ENCODE measurements around the gene ATOH8.

The ATOH8 gene

DNA sequence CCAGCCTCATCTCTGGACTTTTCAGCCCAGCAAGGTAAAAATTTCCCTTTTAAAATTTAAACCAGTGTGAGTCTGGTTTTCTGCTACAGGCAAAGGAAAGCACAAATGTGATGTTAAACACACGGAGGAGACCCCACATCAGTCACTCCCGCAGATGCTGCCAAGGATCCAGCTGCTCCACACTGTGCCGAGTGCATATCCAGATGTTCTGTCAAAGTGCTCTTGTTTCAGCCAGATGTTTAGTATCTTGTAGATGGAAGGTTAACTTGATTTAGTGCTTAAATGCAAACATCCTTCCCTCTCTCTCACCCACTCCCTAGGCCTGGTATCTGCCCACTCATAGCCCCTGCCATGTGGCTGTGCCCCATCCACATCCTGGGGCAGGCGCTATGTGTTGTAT lies 15.8 kb upstream of the ATOH8 start:
- DNase-seq: no peak

DNA sequence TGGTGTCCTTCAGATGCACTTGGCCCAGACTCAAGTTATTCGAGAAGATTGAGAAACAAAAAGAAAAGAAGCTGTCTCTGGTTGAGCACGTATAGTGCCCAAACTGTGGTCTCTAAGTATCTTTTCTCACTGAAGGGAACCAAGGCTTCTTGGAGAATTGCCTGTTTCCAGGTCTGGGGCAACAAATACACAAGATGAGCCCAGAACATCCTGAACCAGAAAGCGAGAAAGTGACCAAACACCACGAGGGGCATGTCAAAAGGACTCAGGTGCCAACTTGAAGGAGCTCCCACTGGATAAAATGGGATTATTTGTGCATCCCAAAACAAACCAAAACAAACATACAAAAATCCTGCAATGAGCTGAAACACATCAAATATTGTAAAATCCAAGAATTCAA lies 13.6 kb upstream of the ATOH8 start:
- no peak for DNase-seq

DNA sequence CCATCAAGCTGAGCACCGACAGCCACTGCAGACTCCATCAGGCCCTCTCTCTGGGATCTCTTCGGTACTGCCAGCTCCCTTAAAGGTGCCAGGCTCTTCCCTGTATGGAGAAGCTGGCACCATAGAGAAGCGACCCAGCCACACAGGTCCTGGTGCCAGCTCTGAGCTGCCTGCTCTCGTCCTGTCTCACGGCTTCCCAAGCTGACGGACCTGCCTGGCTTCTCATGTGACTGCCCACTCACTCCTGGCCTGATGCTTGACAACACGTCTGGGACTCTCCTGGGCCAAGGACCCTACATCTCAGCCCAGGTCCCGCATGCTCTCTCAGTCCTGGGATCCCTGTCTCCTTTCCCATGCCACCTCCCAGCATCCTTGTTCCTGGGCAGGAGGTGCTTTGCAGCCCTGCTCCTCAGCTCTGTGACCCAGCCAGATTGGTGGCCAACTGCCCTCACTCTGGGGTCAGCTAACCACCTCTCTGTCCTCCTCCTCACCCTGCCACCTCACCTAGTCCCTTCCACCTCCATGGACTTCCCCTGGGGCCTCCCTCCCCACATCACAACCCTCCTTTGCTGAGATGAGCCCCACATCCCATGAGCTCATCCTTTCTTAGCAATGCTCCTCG lies 12.5 kb upstream of the ATOH8 start:
- no peak for DNase-seq

DNA sequence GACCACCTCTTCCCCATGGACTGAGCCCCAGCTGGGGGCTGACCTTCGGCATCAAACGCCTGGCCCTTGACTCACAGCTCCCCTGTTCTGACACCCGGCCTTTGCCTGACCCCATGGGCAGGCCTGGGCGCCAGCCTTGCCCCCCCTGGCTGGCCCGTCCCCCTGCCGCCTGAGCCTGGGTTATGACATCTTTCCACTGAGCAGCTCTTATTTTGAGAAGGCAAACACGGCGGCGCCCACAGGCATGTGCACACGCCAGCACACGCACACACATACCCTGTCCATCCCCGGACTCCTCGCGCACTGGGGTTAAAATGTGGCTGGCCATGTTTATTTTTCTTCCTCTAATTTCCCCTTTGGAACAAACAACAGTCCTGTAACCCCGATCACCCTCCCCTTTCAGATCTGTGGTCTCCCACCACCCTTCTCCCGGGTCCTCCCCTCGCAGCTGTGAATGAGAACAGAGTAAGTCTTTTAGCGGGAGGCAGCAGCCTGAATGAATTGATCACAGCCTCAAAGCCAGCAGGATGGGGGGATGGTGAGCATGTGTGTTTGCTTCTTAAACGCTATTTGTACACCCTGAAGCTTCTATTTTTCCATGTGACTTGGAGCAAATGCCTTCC lies 11.8 kb upstream of the ATOH8 start:
- DNase-seq: no peak

DNA sequence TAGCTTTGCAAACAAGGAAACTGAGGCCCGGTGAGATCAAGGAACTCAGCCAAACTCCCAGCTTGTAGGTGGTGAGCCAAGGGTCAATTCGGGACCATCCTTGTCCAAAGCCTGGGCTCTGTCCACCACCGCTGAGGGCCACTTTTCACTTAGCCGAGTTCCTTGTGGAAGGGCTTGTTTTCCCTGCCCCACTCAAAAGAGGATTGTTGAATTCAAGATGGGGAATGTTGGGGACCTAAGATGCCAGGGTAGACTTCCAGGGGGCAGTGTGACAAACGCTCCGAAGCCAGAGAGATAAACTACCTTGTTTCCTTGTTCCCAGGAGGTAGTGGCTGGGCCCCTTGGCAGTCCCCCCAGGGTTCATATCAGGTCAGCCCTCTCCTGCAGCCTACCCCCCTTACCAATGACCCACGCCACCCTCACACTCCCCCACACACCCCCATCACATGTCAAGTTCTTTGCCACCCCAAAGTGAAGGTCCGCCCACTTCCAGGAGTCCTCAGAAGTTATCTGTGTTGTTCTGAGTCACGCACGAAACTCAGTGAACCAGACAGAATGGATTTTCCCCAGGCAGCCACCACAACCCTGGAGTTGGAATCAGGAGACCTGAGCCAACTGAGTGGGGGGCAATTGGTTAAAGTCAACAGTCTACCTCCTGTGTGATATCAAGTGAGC lies 10.3 kb upstream of the ATOH8 start:
- DNase-seq: no peak

DNA sequence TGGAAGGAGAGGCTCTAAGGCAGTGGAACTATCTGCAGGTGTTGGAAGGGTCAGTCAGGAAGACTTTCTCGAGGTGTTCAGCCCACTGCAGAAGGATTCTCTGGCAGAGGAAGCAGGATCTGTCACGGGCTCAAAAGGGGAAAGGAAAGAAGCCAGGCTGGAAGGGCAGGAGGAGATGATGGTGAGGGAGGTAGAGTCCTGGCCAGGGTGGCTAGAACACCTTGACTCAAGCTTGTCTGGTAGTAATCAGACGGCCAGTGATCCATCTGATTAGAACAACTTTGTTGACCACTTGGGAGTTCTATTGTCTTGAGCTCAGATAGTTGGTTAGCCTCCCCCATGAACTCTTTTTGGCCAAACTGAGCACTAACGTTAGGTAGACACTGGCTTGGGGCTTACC lies 9.7 kb upstream of the ATOH8 start:
- DNase-seq: no peak

DNA sequence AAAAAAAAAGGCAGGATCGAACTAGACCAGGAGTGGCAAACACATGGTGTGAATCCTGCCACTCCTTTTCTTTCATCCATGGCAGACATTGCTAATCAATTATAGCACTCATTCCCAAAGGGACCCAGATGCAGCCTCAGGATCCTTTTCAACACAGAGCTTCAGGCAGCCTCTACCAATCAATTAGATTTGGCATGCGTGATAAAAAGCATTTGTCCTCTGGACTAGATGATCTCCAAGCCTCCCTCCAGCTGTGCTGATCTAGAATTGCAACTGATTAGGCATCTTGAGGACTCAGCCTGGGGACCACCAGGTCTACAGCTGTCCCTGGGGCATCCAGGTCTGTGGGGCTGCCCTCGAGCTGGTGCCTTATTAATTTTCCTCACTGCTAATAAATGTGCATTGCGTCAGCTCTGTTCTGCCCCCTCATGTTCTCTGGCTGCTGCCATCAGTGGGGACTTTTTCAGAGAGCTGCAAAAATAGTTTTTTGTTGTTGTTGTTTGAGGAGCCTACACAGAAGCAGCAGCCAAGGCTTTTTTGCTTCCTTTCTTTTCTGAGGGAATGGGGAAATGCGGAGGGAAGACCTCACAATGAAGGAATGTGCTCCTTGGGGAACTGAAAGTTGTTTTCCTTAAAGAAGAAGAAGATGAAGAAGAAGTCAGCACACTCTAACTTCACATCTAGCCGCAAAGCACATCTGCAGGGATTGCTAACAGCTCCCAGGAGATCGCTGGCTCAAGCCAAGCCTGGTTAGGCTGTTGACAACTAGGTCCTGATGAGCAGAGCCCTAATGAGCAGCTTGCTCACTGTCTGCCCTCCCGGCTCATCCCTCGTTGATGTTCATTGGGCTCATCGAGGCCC lies 8.8 kb upstream of the ATOH8 start:
- no peak for DNase-seq

DNA sequence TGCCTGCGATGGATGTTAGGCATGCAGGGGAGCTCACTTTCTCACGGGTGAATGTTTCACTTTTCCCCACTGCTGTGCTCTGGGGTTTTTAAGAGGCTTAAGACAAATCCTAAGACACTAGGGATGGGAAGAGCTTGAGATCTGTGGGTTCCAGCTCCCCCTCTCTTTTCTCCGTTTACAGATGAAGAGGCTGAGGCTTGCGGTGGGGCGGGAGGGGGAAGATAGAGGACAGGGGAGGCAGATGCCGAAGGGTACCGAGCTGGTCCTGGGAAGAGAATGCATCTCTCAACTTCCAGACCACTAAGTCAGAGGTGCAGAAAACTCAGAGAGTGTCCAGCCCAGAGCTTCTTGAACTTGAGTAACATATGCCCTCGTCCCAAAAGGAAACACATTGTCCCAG lies 8.2 kb upstream of the ATOH8 start:
- no peak for DNase-seq

DNA sequence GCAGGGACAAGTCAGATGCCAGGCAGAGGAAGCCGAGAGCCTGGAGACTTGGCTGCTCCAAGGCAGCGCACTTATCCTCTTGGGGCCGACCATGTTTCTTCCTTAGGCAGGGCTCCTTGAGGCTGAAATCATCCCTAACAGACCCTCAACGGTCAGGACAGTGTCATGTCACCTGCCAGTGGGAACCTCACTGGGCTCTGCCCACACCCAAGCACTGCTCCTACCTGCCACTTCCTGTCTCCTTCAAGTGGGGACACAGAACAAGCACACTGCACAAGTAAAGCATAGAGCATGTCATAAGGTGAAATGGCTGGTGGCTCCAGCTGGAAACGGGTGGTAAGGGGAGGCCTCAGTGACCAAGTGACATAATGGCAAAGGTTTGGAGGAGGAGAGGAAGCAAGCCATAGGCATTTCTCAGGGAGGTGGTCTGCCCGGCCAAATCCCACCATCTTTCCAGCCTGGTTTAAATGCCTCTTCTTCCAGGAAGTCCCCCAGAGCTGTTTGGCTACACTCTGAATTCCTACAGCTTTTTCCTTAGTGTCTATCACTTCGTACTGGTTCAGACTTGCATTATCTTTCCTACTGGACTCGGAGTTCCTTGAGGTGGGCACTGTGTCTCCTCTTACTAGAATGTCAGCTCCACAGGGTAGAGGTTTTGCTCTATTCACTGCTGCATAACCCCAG lies 7.3 kb upstream of the ATOH8 start:
- DNase-seq: no peak

DNA sequence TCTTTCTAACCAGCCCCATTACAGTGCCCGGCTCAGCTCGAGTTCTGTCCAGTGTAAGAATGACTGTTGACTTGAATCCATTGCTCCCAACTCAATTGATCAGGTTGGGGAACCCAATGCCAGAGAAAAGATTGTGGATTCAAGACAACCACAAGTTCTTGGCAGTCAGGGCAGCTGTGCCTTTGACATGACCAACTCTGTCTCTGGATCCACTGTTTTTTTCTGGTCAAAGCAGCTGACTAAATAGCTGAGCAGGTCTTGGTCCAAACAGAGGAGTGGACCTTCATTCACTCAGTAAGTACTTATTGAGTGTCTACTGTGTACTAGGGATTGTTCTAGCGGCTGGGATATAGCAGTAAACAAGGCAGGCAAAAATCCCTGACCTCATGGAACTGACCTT lies 6.3 kb upstream of the ATOH8 start:
- no peak for DNase-seq

DNA sequence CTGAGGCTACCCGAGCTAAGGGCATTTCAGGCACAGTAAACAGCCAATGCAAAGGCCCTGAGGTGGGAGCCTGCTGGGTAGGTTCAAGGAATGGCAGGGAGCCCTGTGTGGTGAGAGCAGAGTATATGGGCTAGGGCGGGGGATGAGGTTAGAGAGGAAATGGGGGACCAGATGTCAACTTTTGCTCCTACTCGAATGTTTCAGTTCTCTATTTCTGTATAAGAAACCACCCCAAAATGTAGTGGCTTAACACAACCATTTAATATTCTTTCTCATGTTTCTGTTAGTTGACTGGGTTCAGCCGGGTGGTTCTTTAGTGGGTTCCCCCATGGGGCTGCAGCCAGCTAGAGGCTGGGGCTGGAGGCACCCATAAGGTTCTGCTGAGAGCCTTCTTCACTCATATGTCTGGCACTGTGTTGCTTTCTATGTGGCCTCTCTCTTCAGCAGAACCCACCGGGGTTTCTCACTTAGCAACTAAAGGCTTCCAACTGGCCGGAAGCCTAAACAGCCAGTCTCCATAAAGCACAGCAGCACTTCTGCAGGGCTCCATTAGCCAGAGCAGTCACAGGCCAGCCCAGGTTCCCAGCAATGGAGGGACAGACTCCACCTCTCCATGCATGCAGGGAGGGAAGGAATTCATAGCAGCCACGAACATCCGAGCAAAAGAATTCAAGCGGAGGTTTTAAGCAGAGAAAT lies 5.6 kb upstream of the ATOH8 start:
- DNase-seq: no peak

DNA sequence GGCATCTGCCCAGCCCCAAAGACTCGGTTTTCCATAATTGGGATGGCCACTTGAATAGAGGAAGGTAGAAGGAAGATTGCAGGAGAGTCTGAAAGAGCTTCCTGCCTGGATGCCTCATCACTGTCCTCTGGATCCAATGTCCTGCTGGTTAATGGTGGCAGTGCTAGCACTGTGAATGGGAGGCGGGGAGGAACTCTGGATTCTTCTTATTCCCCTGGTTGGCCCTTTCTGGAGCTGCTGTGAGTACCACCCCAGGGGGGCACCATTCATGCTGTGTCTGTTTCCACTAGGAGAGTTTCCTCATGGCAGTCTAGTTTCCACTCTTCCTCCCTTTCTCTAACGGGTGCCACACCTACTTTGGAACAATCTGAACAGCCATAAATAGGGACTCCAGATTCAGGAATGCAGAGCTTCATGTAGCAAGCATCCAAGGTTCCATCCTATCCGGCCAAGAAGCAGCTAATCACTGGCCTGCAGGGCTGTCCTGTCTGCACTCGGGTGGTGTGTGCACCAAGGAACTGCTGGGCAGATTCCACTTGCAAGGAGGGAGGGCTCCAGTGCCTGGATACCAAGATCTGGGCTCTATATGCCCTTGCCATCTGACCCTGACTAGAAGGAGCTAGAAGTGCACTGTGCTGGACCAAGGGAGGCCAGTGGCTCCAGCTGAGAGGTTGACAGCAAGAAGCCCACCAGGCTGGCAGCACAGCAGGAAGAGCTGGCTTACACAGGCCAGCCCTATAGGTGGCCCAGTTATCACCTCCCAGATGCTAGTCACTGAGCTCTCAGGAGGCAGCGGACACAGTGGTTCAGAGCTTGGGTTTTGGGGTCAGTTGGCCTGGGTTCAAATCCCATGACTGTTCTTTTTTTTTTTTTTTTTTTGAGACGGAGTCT lies 4.6 kb upstream of the ATOH8 start:
- no peak for DNase-seq

DNA sequence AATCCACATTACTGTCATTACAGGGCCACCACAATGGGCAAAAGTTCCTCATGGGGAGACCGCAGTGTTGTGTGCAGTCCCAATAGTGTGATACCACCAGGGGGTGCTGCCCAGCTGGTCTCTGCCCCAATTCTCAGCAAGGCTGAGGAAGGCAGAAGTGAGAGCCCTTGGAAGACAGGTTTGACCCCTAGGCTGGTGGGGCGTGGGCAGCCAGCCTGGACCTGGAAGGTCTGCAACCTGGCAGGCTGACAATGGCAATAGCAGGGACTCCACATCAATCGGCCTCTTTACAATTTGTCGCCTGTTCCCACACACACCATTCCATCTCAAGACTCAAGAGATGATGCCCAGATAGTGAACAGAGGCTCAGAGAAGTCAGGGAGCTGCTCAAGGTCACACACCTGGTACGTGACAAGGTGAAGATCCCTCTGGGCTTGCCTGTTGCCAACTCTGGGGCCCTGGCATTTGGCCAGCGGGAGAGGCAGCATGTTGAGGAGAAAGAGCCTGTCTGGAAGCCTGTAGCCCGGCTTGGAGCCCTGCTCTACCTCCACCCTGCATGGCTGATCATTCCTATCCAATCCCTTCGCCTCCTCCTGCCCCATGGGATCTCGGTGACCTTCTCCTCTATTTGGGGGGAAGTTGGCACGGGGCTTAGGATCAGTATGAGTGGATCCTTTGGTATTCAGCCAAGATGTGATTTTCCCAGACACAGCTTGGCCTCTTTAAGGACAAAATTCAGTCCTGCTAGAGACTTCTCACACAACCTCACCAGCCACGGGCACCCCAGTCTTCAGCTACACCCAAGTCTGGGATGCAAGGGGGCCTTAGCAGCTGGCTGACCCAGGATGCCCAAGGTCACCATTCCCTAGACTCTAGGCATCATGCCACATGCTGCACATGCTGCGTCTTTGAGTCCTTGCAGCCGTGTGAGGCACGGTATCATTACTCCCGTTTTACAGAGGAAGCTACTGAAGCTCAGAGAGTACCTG lies 2.9 kb upstream of the ATOH8 start:
- peak in 1 of 2 experiments; percentile 13 for DNase-seq

DNA sequence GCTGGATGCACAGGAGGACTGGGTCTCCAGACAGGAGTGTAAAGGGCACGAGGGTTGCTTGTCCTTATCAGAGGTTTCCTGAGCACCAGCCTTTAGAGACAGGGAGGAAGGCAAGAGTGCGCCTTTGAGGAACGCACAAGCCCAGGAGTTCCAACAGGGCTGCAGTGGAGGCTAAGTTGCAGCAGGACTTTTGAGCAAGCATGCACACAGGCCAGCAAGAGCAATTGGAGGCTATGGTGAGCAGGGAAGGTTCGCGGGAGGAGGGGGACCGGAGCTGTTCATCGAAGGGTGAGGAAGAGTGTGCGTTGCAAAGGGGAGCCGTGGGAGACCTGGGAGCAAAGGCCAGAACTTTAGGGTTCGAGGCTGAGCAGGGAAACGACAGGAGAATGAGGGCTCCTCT lies 2.2 kb upstream of the ATOH8 start:
- no peak for DNase-seq

DNA sequence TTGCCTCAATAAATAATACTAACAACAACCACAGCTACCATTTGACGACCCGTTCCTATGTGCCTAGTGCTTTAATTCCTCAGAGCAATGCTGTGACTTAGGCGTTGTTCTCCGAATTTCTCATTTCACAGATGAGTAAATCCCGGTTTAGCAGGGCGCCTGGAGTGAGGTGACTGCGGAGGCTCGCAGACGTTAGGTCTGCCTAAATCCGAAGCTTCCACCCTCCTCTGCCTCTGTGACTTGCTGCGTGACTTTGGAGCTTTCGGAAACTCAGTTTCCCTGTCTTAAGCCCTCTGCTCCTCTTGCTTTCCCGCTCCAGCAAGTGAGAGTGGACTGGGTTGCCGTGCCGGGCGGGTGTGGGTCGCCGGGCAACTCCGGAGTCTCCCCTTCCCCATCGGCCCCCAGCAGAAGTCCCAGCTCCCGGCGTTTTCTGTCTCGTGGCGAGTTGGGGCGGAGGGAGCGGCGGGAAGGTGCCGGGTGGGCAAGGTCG lies 711 bp upstream of the ATOH8 start:
- no peak for DNase-seq

DNA sequence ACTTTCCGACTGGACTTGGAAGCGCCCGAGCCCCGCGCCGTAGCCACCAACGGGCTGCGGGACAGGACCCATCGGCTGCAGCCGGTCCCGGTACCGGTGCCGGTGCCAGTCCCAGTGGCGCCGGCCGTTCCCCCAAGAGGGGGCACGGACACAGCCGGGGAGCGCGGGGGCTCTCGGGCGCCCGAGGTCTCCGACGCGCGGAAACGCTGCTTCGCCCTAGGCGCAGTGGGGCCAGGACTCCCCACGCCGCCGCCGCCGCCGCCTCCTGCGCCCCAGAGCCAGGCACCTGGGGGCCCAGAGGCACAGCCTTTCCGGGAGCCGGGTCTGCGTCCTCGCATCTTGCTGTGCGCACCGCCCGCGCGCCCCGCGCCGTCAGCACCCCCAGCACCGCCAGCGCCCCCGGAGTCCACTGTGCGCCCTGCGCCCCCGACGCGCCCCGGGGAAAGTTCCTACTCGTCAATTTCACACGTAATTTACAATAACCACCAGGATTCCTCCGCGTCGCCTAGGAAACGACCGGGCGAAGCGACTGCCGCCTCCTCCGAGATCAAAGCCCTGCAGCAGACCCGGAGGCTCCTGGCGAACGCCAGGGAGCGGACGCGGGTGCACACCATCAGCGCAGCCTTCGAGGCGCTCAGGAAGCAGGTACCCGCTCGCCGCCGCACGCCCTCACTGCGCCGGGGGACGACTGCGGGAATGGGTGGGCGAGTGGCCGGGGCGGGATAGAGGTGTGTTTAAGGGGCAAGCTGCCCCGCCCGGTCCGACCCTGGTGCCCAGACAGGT lies 713 bp downstream of the ATOH8 start:
- DNase-seq: no peak

DNA sequence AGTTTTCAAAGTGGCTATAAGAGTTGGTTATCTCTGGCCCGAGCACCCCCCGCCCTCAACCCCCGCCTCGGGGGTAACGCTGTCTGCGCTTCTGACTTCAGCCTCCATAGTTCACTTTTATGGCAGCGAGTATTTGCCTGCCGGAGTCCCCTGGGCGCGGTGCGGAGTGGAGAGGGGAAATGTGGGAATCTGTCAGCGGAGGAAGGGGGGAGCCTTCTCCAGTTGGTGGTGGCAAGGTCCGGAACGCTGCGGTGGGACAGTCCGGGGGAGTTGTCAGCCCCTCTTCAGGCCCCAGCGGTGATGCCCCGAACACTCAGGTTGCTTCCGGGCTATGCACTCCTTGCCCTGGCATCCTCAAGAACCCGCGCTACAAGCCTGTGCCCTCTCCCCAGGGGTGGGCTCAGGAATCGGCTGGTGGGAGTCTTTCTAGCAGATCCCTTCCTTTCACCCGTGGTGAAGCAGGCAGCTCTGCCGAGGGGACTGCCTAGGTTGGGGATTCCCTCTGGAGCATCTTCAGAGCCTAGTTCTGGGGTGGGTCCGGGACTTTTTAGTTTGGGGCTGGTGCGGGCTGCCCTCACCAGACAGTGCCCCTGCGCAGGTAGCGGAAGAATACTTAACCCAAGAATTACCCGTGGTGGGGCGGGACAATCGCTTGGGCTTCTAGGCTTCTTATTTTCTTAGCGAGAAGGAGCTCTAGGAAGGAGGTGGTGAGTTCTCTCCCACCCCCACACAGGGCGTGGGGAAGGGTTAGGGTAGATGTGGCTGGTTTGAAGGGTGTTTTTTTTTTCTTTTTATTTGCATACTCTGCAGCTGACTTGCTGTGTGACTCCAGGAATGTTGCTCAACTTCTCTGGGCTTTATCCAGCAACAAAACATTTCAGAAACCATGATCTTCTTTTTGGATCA lies 1.6 kb downstream of the ATOH8 start:
- DNase-seq: no peak

DNA sequence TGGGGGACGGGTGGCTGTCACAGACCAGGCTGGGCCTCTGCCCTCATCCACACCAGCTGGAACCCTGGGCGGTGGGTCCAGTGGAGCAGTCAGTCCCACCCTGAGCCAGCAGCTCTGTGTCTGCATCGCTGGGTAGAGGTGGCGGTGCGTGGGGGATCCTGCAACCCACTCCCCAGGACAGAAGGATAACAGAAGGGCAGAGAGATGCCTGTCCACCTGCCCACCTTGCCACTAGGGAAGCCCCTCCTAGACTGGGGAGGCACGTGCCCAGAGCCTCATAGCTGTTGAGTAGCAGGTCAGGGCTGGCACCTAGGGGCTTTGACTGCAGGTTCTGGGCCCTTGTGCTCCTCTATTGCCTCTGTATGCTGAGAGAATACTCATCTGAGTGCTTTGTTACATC lies 2.4 kb downstream of the ATOH8 start:
- DNase-seq: no peak

All from cerebellar nuclear complex (tissue), 1 donor.